ENCODE measurements around the gene VMAC. TPM values are rescaled to one million over a fixed set of nuclear protein-coding genes. Genes with fewer than 3 reads are reported as not detected.

Gene VMAC
- total RNA-seq, 2 experiments from 2014 or later: 23.4 to 25.3 TPM

DNA sequence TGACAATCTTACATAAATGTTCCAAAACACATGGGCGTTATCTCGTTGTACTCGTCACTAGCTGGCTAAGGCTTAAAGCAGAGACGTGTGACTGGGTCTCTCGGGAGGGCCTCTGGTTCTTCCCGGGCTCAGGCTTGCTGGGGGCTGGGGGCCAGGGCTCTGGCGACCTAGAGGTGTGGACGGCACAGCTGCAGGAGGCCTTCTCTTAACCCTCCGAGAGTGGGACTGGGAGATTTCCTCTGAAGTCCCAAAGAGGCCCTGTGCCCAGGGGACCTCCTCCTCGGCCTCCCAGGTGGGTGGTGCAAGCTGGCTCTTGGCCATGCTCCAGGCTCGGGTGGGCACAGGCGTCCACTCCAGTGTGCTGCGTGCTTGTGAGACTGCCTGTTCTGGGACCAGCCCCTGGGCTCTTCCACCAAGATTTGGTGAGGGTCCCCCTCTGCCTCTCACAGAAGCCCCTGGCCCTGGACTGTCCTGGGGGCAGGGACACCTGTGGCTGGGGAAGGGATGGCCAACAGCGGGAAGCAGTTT lies 11.6 kb downstream of the VMAC start:
- TF ChIP-seq, protein P1, sequence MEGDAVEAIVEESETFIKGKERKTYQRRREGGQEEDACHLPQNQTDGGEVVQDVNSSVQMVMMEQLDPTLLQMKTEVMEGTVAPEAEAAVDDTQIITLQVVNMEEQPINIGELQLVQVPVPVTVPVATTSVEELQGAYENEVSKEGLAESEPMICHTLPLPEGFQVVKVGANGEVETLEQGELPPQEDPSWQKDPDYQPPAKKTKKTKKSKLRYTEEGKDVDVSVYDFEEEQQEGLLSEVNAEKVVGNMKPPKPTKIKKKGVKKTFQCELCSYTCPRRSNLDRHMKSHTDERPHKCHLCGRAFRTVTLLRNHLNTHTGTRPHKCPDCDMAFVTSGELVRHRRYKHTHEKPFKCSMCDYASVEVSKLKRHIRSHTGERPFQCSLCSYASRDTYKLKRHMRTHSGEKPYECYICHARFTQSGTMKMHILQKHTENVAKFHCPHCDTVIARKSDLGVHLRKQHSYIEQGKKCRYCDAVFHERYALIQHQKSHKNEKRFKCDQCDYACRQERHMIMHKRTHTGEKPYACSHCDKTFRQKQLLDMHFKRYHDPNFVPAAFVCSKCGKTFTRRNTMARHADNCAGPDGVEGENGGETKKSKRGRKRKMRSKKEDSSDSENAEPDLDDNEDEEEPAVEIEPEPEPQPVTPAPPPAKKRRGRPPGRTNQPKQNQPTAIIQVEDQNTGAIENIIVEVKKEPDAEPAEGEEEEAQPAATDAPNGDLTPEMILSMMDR (IDR thresholded peaks at IDR 0.05): no peak
- H3K4me1 ChIP-seq (ENCODE audit: insufficient read depth, low read length): no peaks in the 10 kb centered on the region
- Mint-ChIP-seq H3K4me1 (ENCODE audit: low read depth) (no peaks in the 10 kb centered on the region), H3K27me3 (no peaks in the 10 kb centered on the region), H3K4me3 (no peak overlapping the region), H3K9me3 (no peaks in the 10 kb centered on the region), H3K27ac (no peak overlapping the region), H3K36me3 (ENCODE audit: low read depth) (peaks cover 49% of the 10 kb centered on the region)
- peaks cover 56% of the 10 kb centered on the region for H3K36me3 ChIP-seq (ENCODE audit: insufficient read depth, low read length)
- no peaks in the 10 kb centered on the region for H3K27me3 ChIP-seq (ENCODE audit: control insufficient read depth in 1 of 2, insufficient read depth in 2 of 2, low read length in 2 of 2)
- H3K9me3 ChIP-seq (ENCODE audit: control insufficient read depth in 1 of 2, insufficient read depth in 1 of 2, low read length in 2 of 2): no peaks in the 10 kb centered on the region
- ChIA-PET POLR2A (no interaction called here), CTCF (no interaction called here)
- no peak for ATAC-seq (ENCODE audit: poor library complexity)
- intact Hi-C loops (cut with DNase I, micrococcal nuclease): no loop called here
- H3K27ac ChIP-seq (ENCODE audit: low read depth in 1 of 2, low read length in 2 of 2): no peak overlapping the region
- no peak for DNase-seq
- no peak overlapping the region for H3K4me3 ChIP-seq (ENCODE audit: low read length)

DNA sequence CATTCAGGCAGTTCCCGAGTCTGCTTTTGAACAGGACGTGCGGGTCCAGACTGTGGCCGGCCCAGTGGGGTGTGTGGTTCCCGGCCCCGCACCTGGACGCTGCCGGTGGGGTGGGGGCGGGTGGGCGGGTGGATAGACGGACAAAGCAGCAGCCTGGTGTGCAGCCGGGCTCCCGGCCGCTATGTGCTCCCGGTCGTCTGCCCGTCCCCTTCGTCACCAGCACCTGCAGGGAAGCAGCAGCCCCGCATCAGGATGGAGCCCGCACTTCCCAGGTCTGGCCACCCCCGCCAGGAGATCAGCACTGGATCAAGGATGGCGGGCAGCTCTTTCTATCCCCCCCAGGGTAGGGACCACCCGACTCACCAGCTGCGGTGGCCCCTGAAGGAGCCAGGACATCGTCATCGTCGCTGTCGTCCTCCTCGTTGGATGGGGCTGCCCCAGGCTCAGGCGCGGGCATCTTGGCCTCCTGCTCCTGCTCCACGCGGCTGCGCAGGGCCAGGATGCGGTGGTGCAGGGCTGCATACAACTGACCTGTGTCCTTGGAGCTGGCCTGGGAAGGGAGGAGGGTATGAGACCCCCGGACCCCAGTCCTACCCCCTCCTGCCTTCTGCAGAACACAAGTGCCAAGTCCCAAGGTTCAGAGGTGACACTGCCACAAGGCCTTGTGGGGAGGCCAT lies 12.9 kb downstream of the VMAC start:
- Histone ChIP-seq H3K27ac (ENCODE audit: low read depth in 1 of 2, low read length in 2 of 2) (no peak overlapping the region), H3K27me3 (ENCODE audit: control insufficient read depth in 1 of 2, insufficient read depth in 2 of 2, low read length in 2 of 2) (no peaks in the 10 kb centered on the region), H3K9me3 (ENCODE audit: control insufficient read depth in 1 of 2, insufficient read depth in 1 of 2, low read length in 2 of 2) (no peaks in the 10 kb centered on the region), H3K36me3 (ENCODE audit: insufficient read depth, low read length) (peaks cover 67% of the 10 kb centered on the region), H3K4me1 (ENCODE audit: insufficient read depth, low read length) (no peaks in the 10 kb centered on the region), H3K4me3 (ENCODE audit: low read length) (no peak overlapping the region)
- ATAC-seq (ENCODE audit: poor library complexity) (no peak), DNase-seq (no peak)
- no peak overlapping the region for H3K4me3 Mint-ChIP-seq
- TF ChIP-seq, protein P1 (IDR thresholded peaks at IDR 0.05): no peak
- ChIA-PET CTCF (no interaction called here), POLR2A (no interaction called here)
- no peaks in the 10 kb centered on the region for H3K27me3 Mint-ChIP-seq
- intact Hi-C loops (cut with DNase I, micrococcal nuclease): no loop called here
- H3K27ac Mint-ChIP-seq: no peak overlapping the region
- H3K36me3 Mint-ChIP-seq (ENCODE audit: low read depth): peaks cover 63% of the 10 kb centered on the region
- no peaks in the 10 kb centered on the region for H3K4me1 Mint-ChIP-seq (ENCODE audit: low read depth)
- H3K9me3 Mint-ChIP-seq: no peaks in the 10 kb centered on the region

DNA sequence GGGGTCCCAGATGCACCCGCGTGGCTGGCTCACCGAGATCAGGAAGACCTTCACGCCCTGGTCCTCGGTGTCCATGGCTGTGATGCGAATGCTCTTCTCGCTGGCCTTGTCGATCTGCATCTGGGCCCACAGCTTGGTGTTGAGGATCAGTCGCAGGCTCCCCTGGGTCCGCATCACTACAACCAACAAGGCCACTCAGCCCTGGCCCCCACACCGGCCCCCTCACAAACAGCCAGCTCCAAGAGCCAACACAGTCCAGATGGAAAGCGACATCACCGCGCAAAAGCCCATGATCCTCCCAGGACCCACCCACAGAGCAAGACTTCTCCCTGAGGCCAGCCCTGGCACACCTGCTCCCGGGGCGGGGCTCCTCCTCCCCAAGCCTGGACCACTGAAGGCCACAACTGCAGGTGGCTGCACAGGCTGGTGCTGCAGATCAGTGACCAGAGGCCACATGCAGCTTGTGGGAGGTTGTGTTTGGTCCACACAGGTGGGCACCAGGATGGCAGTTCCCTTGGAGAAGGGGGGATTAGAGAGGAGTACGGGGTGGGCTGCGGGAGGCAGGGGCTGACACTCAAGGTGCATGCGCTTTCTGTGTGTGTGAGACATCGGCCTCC lies 13.9 kb downstream of the VMAC start:
- Mint-ChIP-seq H3K9me3 (no peaks in the 10 kb centered on the region), H3K36me3 (ENCODE audit: low read depth) (peaks cover 73% of the 10 kb centered on the region), H3K27ac (no peak overlapping the region), H3K4me1 (ENCODE audit: low read depth) (no peaks in the 10 kb centered on the region), H3K27me3 (no peaks in the 10 kb centered on the region), H3K4me3 (no peak overlapping the region)
- intact Hi-C loops (cut with DNase I, micrococcal nuclease): no loop called here
- CTCF ChIA-PET: no interaction called here
- Histone ChIP-seq H3K4me3 (ENCODE audit: low read length) (no peak overlapping the region), H3K36me3 (ENCODE audit: insufficient read depth, low read length) (peaks cover 76% of the 10 kb centered on the region), H3K27ac (ENCODE audit: low read depth in 1 of 2, low read length in 2 of 2) (no peak overlapping the region), H3K9me3 (ENCODE audit: control insufficient read depth in 1 of 2, insufficient read depth in 1 of 2, low read length in 2 of 2) (no peaks in the 10 kb centered on the region), H3K27me3 (ENCODE audit: control insufficient read depth in 1 of 2, insufficient read depth in 2 of 2, low read length in 2 of 2) (no peaks in the 10 kb centered on the region), H3K4me1 (ENCODE audit: insufficient read depth, low read length) (no peaks in the 10 kb centered on the region)
- DNase-seq (no peak), ATAC-seq (ENCODE audit: poor library complexity) (no peak)
- TF ChIP-seq, protein P1 (IDR thresholded peaks at IDR 0.05): no peak
- POLR2A ChIA-PET: no interaction called here

All from CD4-positive, alpha-beta T cell (primary cell).